CD14-positive monocyte (primary cell): Measurements from ENCODE around the gene DIAPH2. TPM values are rescaled to one million over a fixed set of nuclear protein-coding genes. Genes with fewer than 3 reads are reported as not detected.

Experiments used
- DNase-seq, 3 donors: peaks; one replicate each; pipeline ENCODE4 v3.0.0-alpha.2; 2011 to 2022
- H2AFZ ChIP-seq: 2 replicates; pipeline ENCODE4 v1.6.0; 2012; ENCODE audit warnings: mild to moderate bottlenecking, low read depth, low read length, inconsistent platforms; ENCODE audit not compliant: insufficient read depth, poor library complexity, severe bottlenecking
- H3K27ac ChIP-seq, 2 donors: 1 replicate in 1 of 2; 2 replicates in 1 of 2; pipeline ENCODE4 v1.5.1; 2012 to 2013; ENCODE audit warnings: low read length in 2 of 2, control low read depth in 1 of 2, inconsistent platforms in 1 of 2, low read depth in 1 of 2, mild to moderate bottlenecking in 1 of 2
- H3K27me3 ChIP-seq, 2 donors: one replicate each; pipeline versions ENCODE4 v1.6.0 to v1.6.1; 2011 to 2013; ENCODE audit warnings: low read length in 2 of 2; ENCODE audit not compliant: control insufficient read depth in 2 of 2, insufficient read depth in 2 of 2
- H3K36me3 ChIP-seq, 2 donors: replicated peaks in 1 of 2; 1 replicate in 1 of 2; 2 replicates in 1 of 2; pipeline versions ENCODE4 v1.5.1 to v1.6.1; 2012 to 2013; ENCODE audit warnings: low read length in 2 of 2, control low read depth in 1 of 2, inconsistent platforms in 1 of 2, mild to moderate bottlenecking in 1 of 2; ENCODE audit not compliant: insufficient read depth in 2 of 2, control insufficient read depth in 1 of 2
- H3K4me1 ChIP-seq, 2 donors: 1 replicate in 1 of 2; 2 replicates in 1 of 2; pipeline versions ENCODE4 v1.5.1 to v1.6.1; 2012 to 2013; ENCODE audit warnings: low read length in 2 of 2, control low read depth in 1 of 2, inconsistent platforms in 1 of 2, mild to moderate bottlenecking in 1 of 2, moderate library complexity in 1 of 2; ENCODE audit not compliant: insufficient read depth in 2 of 2, control insufficient read depth in 1 of 2
- H3K4me2 ChIP-seq: replicated peaks from 2 replicates; pipeline ENCODE3; 2012; ENCODE audit warnings: low read length, moderate library complexity, mild to moderate bottlenecking; ENCODE audit not compliant: poor library complexity, severe bottlenecking; ENCODE audit errors: extremely low read depth
- H3K4me3 ChIP-seq, 3 experiments: fragments of 200-600 bp in 1 of 3; sonication (generic) in 1 of 3; replicated peaks in 1 of 3; 1 replicate in 2 of 3; 2 replicates in 1 of 3; pipeline ENCODE4 v1.5.1; 2011 to 2013; ENCODE audit warnings: low read length in 3 of 3, mild to moderate bottlenecking in 3 of 3, control low read depth in 2 of 3, low read depth in 2 of 3, inconsistent platforms in 1 of 3, moderate library complexity in 1 of 3
- H3K79me2 ChIP-seq: 2 replicates; pipeline ENCODE4 v1.6.0; 2012; ENCODE audit warnings: mild to moderate bottlenecking, control low read depth, inconsistent platforms, low read length, moderate library complexity; ENCODE audit not compliant: insufficient read depth
- H3K9ac ChIP-seq: 2 replicates; pipeline ENCODE4 v1.6.0; 2017; ENCODE audit warnings: low read length, mild to moderate bottlenecking; ENCODE audit not compliant: insufficient read depth, poor library complexity, severe bottlenecking
- H3K9me3 ChIP-seq, 2 donors: replicated peaks in 1 of 2; 1 replicate in 1 of 2; 2 replicates in 1 of 2; pipeline versions ENCODE4 v1.5.1 to v1.6.1; 2012 to 2013; ENCODE audit warnings: low read length in 2 of 2, control low read depth in 1 of 2; ENCODE audit not compliant: control insufficient read depth in 1 of 2, insufficient read depth in 1 of 2
- H4K20me1 ChIP-seq: 2 replicates; pipeline ENCODE4 v1.6.0; 2012; ENCODE audit warnings: mild to moderate bottlenecking, low read length, control low read depth, moderate library complexity; ENCODE audit not compliant: insufficient read depth
- H3K27ac Mint-ChIP-seq, 7 donors: one replicate each; pipeline ENCODE4 v1.8.0; 2020; ENCODE audit warnings: mild to moderate bottlenecking in 7 of 7, mixed read lengths in 7 of 7, moderate library complexity in 6 of 7, inconsistent platforms in 2 of 7
- H3K27me3 Mint-ChIP-seq, 3 donors: one replicate each; pipeline ENCODE4 v1.8.0; 2021 to 2022; ENCODE audit warnings: low read depth in 3 of 3, mild to moderate bottlenecking in 3 of 3, mixed read lengths in 3 of 3, moderate library complexity in 3 of 3, inconsistent platforms in 1 of 3
- H3K36me3 Mint-ChIP-seq, 2 donors: one replicate each; pipeline ENCODE4 v1.8.0; 2020; ENCODE audit warnings: mixed read lengths in 2 of 2, inconsistent platforms in 1 of 2, mild to moderate bottlenecking in 1 of 2
- H3K4me1 Mint-ChIP-seq: one replicate; pipeline ENCODE4 v1.8.0; 2020; ENCODE audit warnings: mild to moderate bottlenecking, mixed read lengths
- H3K4me3 Mint-ChIP-seq, 2 donors: one replicate each; pipeline ENCODE4 v1.8.0; 2020; ENCODE audit warnings: mild to moderate bottlenecking in 2 of 2, mixed read lengths in 2 of 2, moderate library complexity in 1 of 2
- H3K9me3 Mint-ChIP-seq, 7 donors: one replicate each; pipeline ENCODE4 v1.8.0; 2020 to 2022; ENCODE audit warnings: mixed read lengths in 7 of 7, mild to moderate bottlenecking in 6 of 7, moderate library complexity in 6 of 7, inconsistent platforms in 2 of 7
- CTCF ChIP-seq: fragments of 200-600 bp; IDR thresholded peaks from one replicate; pipeline ENCODE4 v1.8.0; 2022; ENCODE audit warnings: antibody characterized with exemption, mild to moderate bottlenecking
- WGBS: methylation state at CpG from one replicate; pipeline ENCODE4 v1.1.5; 2013; ENCODE audit warnings: missing lambda C conversion rate; ENCODE audit not compliant: insufficient coverage; 5-methylcytosine and 5-hydroxymethylcytosine counted together
- intact Hi-C, 2 donors: fragments of 100-400 bp; cut with micrococcal nuclease; formaldehyde crosslinking; loops; one replicate each; pipeline versions ENCODE4 v1.15.0 to v1.15.1; 2023
- polyA plus RNA-seq, 3 donors: library from polyadenylated mRNA; depleted of rRNA in 1 of 3; unstranded in 2 of 3; stranded (reverse) in 1 of 3; fragments of 300-500 nt in 2 of 3; fragments of >200 nt in 1 of 3; fragmentation: Illumina TruSeq in 2 of 3; gene quantifications; 1 replicate in 2 of 3; 2 replicates in 1 of 3; pipeline ENCODE4 v1.2.3, GENCODE V29; 2012 to 2021

DIAPH2 gene
- polyA plus RNA-seq, 3 donors: 9.5 to 20.5 (median 11.4) TPM

DNA sequence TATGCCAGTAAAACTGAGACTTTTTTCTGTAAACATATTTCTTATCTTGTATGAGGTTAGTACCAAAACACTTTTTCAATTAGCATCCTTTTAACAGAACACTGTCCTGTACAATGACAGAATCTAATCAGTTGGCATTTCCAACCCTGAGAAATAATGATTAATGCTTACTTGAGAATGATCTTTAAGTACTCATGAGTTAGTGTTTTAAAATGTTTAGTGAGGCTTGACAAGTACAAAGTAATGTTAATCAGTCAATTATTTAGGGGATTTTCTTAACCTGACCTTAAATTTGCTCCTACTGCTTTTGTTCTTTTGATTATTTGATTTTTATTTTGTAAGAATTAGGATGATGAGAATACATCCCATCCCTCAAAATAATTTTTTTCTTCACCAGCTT lies 695.6 kb downstream of the DIAPH2 start:
- H3K9me3 Mint-ChIP-seq: no peaks in the 10 kb centered on the region
- Histone ChIP-seq H3K9ac (no peak overlapping the region), H3K79me2 (no peaks in the 10 kb centered on the region), H3K9me3 (no peaks in the 10 kb centered on the region), H2AFZ (no peak overlapping the region), H4K20me1 (no peaks in the 10 kb centered on the region), H3K36me3 (peaks cover 0 to 5% of the 10 kb centered on the region in 2 donors), H3K4me3 (no peak overlapping the region), H3K27me3 (no peaks in the 10 kb centered on the region), H3K4me1 (no peaks in the 10 kb centered on the region), H3K4me2 (no peak overlapping the region), H3K27ac (no peak overlapping the region)
- H3K4me3 Mint-ChIP-seq: no peak overlapping the region
- no peak overlapping the region for H3K27ac Mint-ChIP-seq
- no peak for TF ChIP-seq CTCF
- intact Hi-C loops: no loop called here
- DNase-seq: no peak
- no peaks in the 10 kb centered on the region for H3K4me1 Mint-ChIP-seq
- peaks cover 3 to 9% of the 10 kb centered on the region in 2 donors for H3K36me3 Mint-ChIP-seq
- H3K27me3 Mint-ChIP-seq: no peaks in the 10 kb centered on the region

DNA sequence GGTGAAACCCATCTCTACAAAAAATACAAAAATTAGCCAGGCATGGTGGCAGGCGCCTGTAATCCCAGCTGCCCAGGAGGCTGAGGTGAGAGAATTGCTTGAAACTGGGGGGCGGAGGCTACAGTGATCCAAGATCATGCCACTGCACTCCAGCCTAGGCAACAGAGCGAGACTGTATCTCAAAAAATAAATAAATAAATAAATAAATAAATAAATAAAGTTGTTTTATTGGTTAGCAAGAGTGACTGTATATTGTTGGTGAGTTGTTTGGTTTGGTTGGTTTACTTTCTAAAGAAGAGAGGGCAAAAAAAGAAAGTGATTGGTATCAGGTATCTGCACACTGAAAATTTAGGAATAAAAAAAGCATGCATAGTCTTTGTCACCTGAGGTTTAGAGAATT lies 700.0 kb downstream of the DIAPH2 start:
- no peaks in the 10 kb centered on the region for H4K20me1 ChIP-seq
- H3K4me1 ChIP-seq: no peaks in the 10 kb centered on the region
- peaks cover 3% of the 10 kb centered on the region for H3K4me1 Mint-ChIP-seq
- H3K36me3 ChIP-seq: peaks cover 0 to 9% of the 10 kb centered on the region in 2 donors
- peaks cover 17 to 22% of the 10 kb centered on the region in 2 donors for H3K36me3 Mint-ChIP-seq
- H3K27me3 Mint-ChIP-seq: no peaks in the 10 kb centered on the region
- H3K27me3 ChIP-seq: no peaks in the 10 kb centered on the region
- H3K9ac ChIP-seq: no peak overlapping the region
- H3K4me3 Mint-ChIP-seq: no peak overlapping the region
- no peak overlapping the region for H3K27ac ChIP-seq
- no peaks in the 10 kb centered on the region for H3K9me3 Mint-ChIP-seq
- no peak overlapping the region for H3K4me3 ChIP-seq
- intact Hi-C loops: no loop called here
- H3K27ac Mint-ChIP-seq: no peak overlapping the region
- H2AFZ ChIP-seq: no peak overlapping the region
- H3K9me3 ChIP-seq: no peaks in the 10 kb centered on the region
- TF ChIP-seq CTCF: no peak
- no peak for DNase-seq
- whole genome bisulfite sequencing: no CpG with 5 or more reads among the region's 3 CpGs
- no peak overlapping the region for H3K4me2 ChIP-seq
- H3K79me2 ChIP-seq: no peaks in the 10 kb centered on the region
